ENCODE measurements around the gene INPP5A. TPM values are rescaled to one million over a fixed set of nuclear protein-coding genes. Genes with fewer than 3 reads are reported as not detected.

Gene INPP5A
- total and polyA plus RNA-seq, 9 of the 15 experiments (the other 6 are each of a cell fraction or from before 2014, with no cell fraction given) = 0.66 to 11.6 (median 7.7) TPM

- no peak for TF ChIP-seq GTF2A2 (tag; IDR thresholded peaks at IDR 0.05)
- TF ChIP-seq IRF2 (CRISPR knock-in tag; IDR thresholded peaks at IDR 0.05) = no peak
- TF ChIP-seq CBX3 (IDR thresholded peaks at IDR 0.05; ENCODE audit: borderline replicate concordance in 1 of 2, low read length in 2 of 2) = no peak
Observed at GRCh38 chr10:132738454-132739224, 201.1 kb downstream of the INPP5A start (continued).

GRCh38 chr10:132739225-132739613, 201.6 kb downstream of the INPP5A start:
- Histone ChIP-seq H3K9me1 (ENCODE audit: control insufficient read depth, insufficient read depth, low read length) (no peaks in the 10 kb centered on the region), H3K36me3 (ENCODE audit: control insufficient read depth, insufficient read depth, low read length) (no peaks in the 10 kb centered on the region), H3K9ac (ENCODE audit: insufficient read depth in 1 of 2, low read depth in 2 of 2, low read length in 2 of 2) (no peak overlapping the region), H2AFZ (ENCODE audit: low read depth, low read length) (no peak overlapping the region), H3K4me2 (ENCODE audit: insufficient read depth, low read length) (no peak overlapping the region), H3K4me1 (replicated peaks in 1 of 2; ENCODE audit: control insufficient read depth in 2 of 2, insufficient read depth in 2 of 2, low read length in 2 of 2) (no peaks in the 10 kb centered on the region; a peak in 1 of 5 replicates), H3K27ac (ENCODE audit: extremely low read depth, low read depth, low read length) (no peak overlapping the region), H3K79me2 (ENCODE audit: control insufficient read depth, insufficient read depth, low read length) (no peaks in the 10 kb centered on the region), H3K4me3 (no peak overlapping the region), H4K20me1 (replicated peaks; ENCODE audit: control insufficient read depth, insufficient read depth, low read length) (no peaks in the 10 kb centered on the region), H3K9me3 (replicated peaks; ENCODE audit: control insufficient read depth, insufficient read depth, low read depth, low read length) (no peaks in the 10 kb centered on the region), H3K27me3 (ENCODE audit: control insufficient read depth in 2 of 2, insufficient read depth in 2 of 2, low read length in 2 of 2) (no peaks in the 10 kb centered on the region)
- ATAC-seq = no peak
- no peak for FAIRE-seq
- no TSS peak for BruUV-seq (replicated peaks)
- TF ChIP-seq MITF (IDR thresholded peaks at IDR 0.05) (no peak), BRD4 (IDR thresholded peaks at IDR 0.05) (no peak), RBM22 (IDR thresholded peaks at IDR 0.05; ENCODE audit: low read depth, low read length, poor library complexity, severe bottlenecking) (no peak), YBX1 (IDR thresholded peaks at IDR 0.05) (no peak), TAF9B (IDR thresholded peaks at IDR 0.05; ENCODE audit: partially characterized antibody) (no peak), TCF7 (IDR thresholded peaks at IDR 0.05; ENCODE audit: borderline replicate concordance) (no peak), SMARCE1 (IDR thresholded peaks at IDR 0.05) (no peak), EZH2 (IDR thresholded peaks at IDR 0.05; ENCODE audit: borderline replicate concordance, low read depth, low read length) (no peak), NFATC3 (IDR thresholded peaks at IDR 0.05) (no peak), ZNF699 (CRISPR knock-in tag; IDR thresholded peaks at IDR 0.05; ENCODE audit: insufficient replicate concordance) (no peak), KDM2B (CRISPR knock-in tag; IDR thresholded peaks at IDR 0.05) (no peak), HINFP (tag; conservative IDR thresholded peaks at IDR 0.05; ENCODE audit: low read depth) (no peak), PTRF (tag; IDR thresholded peaks at IDR 0.05) (no peak)
- in situ Hi-C loops (cut with MboI) = no loop called here
- 58% methylated on average over 11 of the region's 14 CpGs for WGBS (ENCODE audit: insufficient coverage, low coverage, missing lambda C conversion rate)
- ChIA-PET CTCF (ENCODE audit: low intra/inter-chr PET ratio) (no interaction called here), POLR2A (no interaction called here)
- intact Hi-C loops (cut with micrococcal nuclease) = no loop called here
- DNase-seq (ENCODE audit: extremely low read depth in 1 of 4, low spot score in 3 of 4) = no peak

Data from K562 (cell line).